T47D (cell line): Measurements from ENCODE around the gene TREM2.
"Not testable (repeated sequence)": the region's sequence is repeated elsewhere in the genome, so short reads cannot be mapped to it uniquely, and the experiment has no call there.

Experiments used
- DNase-seq, 2 experiments: peaks; one replicate each; pipeline versions ENCODE4 v3.0.0 to v3.0.0-alpha.2; 2011 to 2012; ENCODE audit warnings: low read depth in 1 of 2, low spot score in 1 of 2
- JUND ChIP-seq: IDR thresholded peaks from 2 replicates; pipeline ENCODE4 v1.6.1; 2012; ENCODE audit warnings: low read depth
- in situ Hi-C: cut with HindIII; loops from 2 replicates; pipeline ENCODE4 v1.10.0; 2016; ENCODE audit warnings: low sequenced_read_pairs, low pct_unique_long_range_greater_than_20kb

Gene TREM2

GRCh38 chr6:41125282-41125681 is 37.6 kb downstream of the TREM2 start:
- no peak for DNase-seq
- no peak for TF ChIP-seq JUND
- in situ Hi-C loops: no loop called here

GRCh38 chr6:41122918-41123317 is 40.0 kb downstream of the TREM2 start:
- in situ Hi-C loops: no loop called here
- DNase-seq: no peak
- TF ChIP-seq JUND: no peak

GRCh38 chr6:41122373-41122772 is 40.5 kb downstream of the TREM2 start:
- in situ Hi-C loops: no loop called here
- TF ChIP-seq JUND: no peak
- DNase-seq: no peak

DNA sequence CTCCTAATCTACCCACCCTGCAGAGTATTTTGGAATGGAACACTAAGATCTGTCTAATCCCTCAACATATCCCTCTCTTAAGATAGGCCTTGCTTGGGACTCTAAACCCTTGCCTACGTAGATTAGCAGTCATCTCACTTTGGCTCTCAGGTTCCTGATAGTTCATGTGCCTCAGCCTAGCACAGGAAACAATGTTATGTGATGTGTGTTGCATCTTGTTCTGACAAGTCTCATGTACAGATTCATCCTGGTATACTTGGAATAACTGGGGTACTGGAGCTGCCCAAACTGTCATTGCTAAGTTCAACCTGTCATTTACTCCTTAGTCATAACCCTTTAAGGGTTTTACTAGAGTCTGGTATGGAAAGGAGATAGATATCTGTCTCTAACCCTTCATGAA is 42.9 kb downstream of the TREM2 start:
- no peak for TF ChIP-seq JUND
- in situ Hi-C loops: no loop called here

GRCh38 chr6:41119508-41119907 is 43.4 kb downstream of the TREM2 start:
- TF ChIP-seq JUND: no peak
- in situ Hi-C loops: no loop called here
- DNase-seq: no peak

More for the DNA sequence above, 42.9 kb downstream of the TREM2 start:
- DNase-seq: no peak

DNA sequence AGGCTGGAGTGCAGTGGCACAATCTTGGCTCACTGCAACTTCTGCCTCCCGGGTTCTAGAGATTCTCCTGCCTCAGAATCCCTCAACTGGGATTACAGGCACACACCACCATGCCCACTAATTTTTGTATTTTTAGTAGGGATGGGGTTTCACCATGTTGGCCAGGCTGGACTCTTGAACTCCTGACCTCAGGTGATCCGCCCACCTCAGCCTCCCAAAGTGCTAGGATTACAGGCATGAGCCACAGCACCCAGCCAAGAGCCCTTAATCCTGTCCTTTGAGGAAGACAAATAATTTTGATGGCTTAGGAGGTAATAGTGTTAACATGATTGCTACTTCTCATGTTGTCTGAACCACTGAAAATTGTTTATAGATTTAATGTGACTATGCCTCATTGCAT is 47.9 kb downstream of the TREM2 start:
- in situ Hi-C loops, DNase-seq: not testable (repeated sequence)

DNA sequence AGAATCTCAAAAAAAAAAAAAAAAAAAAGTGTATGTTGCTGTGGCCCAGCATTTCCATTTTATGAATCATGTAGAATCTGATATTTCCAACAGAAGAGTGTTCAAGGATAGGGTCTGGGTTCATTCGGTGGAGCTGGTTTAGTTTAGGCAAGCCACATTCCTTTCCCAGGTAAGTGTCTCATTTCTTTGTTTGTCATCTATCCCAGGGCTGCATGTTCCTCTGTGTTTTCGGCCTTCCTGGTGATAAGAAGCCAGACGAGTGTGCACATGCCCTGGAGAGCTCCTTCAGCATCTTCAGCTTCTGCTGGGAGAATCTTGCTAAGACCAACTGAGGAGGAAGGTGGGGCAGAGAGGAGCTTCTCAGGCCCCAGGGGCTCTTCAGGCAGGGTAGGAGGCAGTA is 51.9 kb downstream of the TREM2 start:
- no peak for TF ChIP-seq JUND
- in situ Hi-C loops: no loop called here
- peak in 1 of 2 experiments; percentile 9 for DNase-seq
